H1 (cell line): ENCODE results near the gene RNPEPL1. TPM values are rescaled to one million over a fixed set of nuclear protein-coding genes. Genes with fewer than 3 reads are reported as not detected.

ENCODE experiments used
- BACH1 ChIP-seq: IDR thresholded peaks from 2 replicates; pipeline ENCODE4 v1.6.1; 2012; ENCODE audit warnings: low read length, improper control_type of control experiment
- CEBPB ChIP-seq: IDR thresholded peaks from 2 replicates; pipeline ENCODE4 v1.6.1; 2012; ENCODE audit warnings: low read depth, low read length
- CTBP2 ChIP-seq: IDR thresholded peaks from 2 replicates; pipeline ENCODE4 v1.7.0; 2011; ENCODE audit warnings: borderline replicate concordance, mild to moderate bottlenecking, moderate library complexity, mixed read lengths, low read length; ENCODE audit not compliant: insufficient read depth, insufficient read length
- EP300 ChIP-seq, 2 experiments: IDR thresholded peaks; 1 replicate in 1 of 2; 2 replicates in 1 of 2; pipeline ENCODE4 v1.6.1; 2011 to 2012; ENCODE audit warnings: low read depth in 2 of 2, low read length in 2 of 2, mild to moderate bottlenecking in 2 of 2, borderline replicate concordance in 1 of 2, inconsistent platforms in 1 of 2, moderate library complexity in 1 of 2
- EZH2 ChIP-seq: fragments of 200-600 bp; sonication (generic); IDR thresholded peaks from 2 replicates; pipeline ENCODE4 v1.7.1; 2012; ENCODE audit warnings: low read depth, mild to moderate bottlenecking, moderate library complexity, low read length, inconsistent platforms; ENCODE audit not compliant: severe bottlenecking
- FOSL1 ChIP-seq: IDR thresholded peaks from 2 replicates; pipeline ENCODE4 v1.6.1; 2011; ENCODE audit warnings: mild to moderate bottlenecking, low read depth, low read length, moderate library complexity; ENCODE audit not compliant: insufficient read depth
- HDAC6 ChIP-seq: IDR thresholded peaks from one replicate; pipeline ENCODE4 v1.7.1; 2012; ENCODE audit warnings: low read depth, mild to moderate bottlenecking, inconsistent platforms, low read length, moderate library complexity
- NRF1 ChIP-seq: IDR thresholded peaks from 2 replicates; pipeline ENCODE4 v1.6.1; 2011; ENCODE audit warnings: mild to moderate bottlenecking, low read depth, low read length, improper control_type of control experiment
- PHF8 ChIP-seq: fragments of 200-600 bp; sonication (generic); conservative IDR thresholded peaks from 2 replicates; pipeline ENCODE4 v1.7.1; 2012; ENCODE audit warnings: low read depth, mild to moderate bottlenecking, inconsistent platforms, low read length, moderate library complexity
- POLR2AphosphoS5 ChIP-seq: IDR thresholded peaks from 2 replicates; pipeline ENCODE4 v1.6.1; 2011; ENCODE audit warnings: low read depth, low read length
- RAD21 ChIP-seq, 2 experiments: IDR thresholded peaks in 1 of 2; conservative IDR thresholded peaks in 1 of 2; 2 replicates each; pipeline ENCODE4 v1.6.1; 2011; ENCODE audit warnings: low read depth in 2 of 2, low read length in 2 of 2, improper control_type of control experiment in 1 of 2, inconsistent platforms in 1 of 2, mild to moderate bottlenecking in 1 of 2, moderate library complexity in 1 of 2
- RNF2 ChIP-seq: fragments of 200-900, 300-1000 bp; sonication (generic); IDR thresholded peaks from 2 replicates; pipeline ENCODE4 v1.7.1; 2016; ENCODE audit warnings: borderline replicate concordance, low read depth, mild to moderate bottlenecking, antibody characterized with exemption, low read length; ENCODE audit not compliant: poor library complexity, severe bottlenecking; ENCODE audit errors: missing control alignments
- SAP30 ChIP-seq: fragments of 300-600 bp; sonication (generic); IDR thresholded peaks from 2 replicates; pipeline ENCODE4 v1.7.1; 2012; ENCODE audit warnings: low read length, moderate library complexity, mild to moderate bottlenecking, inconsistent platforms; ENCODE audit not compliant: insufficient read depth, insufficient replicate concordance
- SIN3A ChIP-seq, 2 experiments: IDR thresholded peaks in 1 of 2; conservative IDR thresholded peaks in 1 of 2; 2 replicates each; pipeline ENCODE4 v1.6.1; 2011 to 2012; ENCODE audit warnings: low read length in 2 of 2, improper control_type of control experiment in 1 of 2, low read depth in 1 of 2, mild to moderate bottlenecking in 1 of 2
- SIRT6 ChIP-seq: IDR thresholded peaks from one replicate; pipeline ENCODE4 v1.7.1; 2012; ENCODE audit warnings: low read length, inconsistent platforms
- SP1 ChIP-seq: IDR thresholded peaks from 2 replicates; pipeline ENCODE4 v1.6.1; 2011; ENCODE audit warnings: low read depth, low read length
- SRF ChIP-seq: IDR thresholded peaks from 2 replicates; pipeline ENCODE4 v1.6.1; 2011; ENCODE audit warnings: mild to moderate bottlenecking, low read depth, low read length, moderate library complexity
- TCF12 ChIP-seq: IDR thresholded peaks from 2 replicates; pipeline ENCODE4 v1.6.1; 2011; ENCODE audit warnings: low read depth, mild to moderate bottlenecking, low read length
- TEAD4 ChIP-seq: IDR thresholded peaks from 2 replicates; pipeline ENCODE4 v1.6.1; 2012; ENCODE audit warnings: low read depth, low read length, inconsistent platforms, mixed read lengths
- ZNF274 ChIP-seq: IDR thresholded peaks from 2 replicates; pipeline ENCODE4 v1.7.0; 2012; ENCODE audit warnings: low read length, borderline replicate concordance; ENCODE audit errors: extremely low read depth
- polyA plus RNA-seq, 7 experiments: library from polyadenylated mRNA; depleted of rRNA in 3 of 7; stranded (reverse) in 5 of 7; unstranded in 2 of 7; fragments of >200 nt in 5 of 7; fragments of 200-250 nt in 2 of 7; gene quantifications; 1 replicate in 5 of 7; 2 replicates in 1 of 7; 4 replicates in 1 of 7; pipeline versions ENCODE4 v1.2.1 to v1.2.3, GENCODE V29; 2011 to 2013; ENCODE audit warnings: missing spikeins in 2 of 7, mixed read lengths in 2 of 7
- total RNA-seq: library from RNA; stranded (reverse); fragmentation: NEBNext Ultra II Directional; extraction: Animal tissue kit (Norgen Biotek cat#: 25700); gene quantifications from 2 replicates; pipeline ENCODE4 v1.2.1, GENCODE V29; 2021
- TF ChIP-seq, protein P1 (sequence below): IDR thresholded peaks from 2 replicates; pipeline ENCODE4 v1.6.1; 2012; ENCODE audit warnings: inconsistent platforms
- TF ChIP-seq, protein P2 (sequence below): IDR thresholded peaks from 2 replicates; pipeline ENCODE4 v1.6.1; 2012; ENCODE audit warnings: inconsistent platforms

The RNPEPL1 gene
- total and polyA plus RNA-seq, 2 of the 8 experiments (the other 6 are each of a cell fraction or from before 2014, with no cell fraction given), result 9.0 to 11.3 TPM

DNA sequence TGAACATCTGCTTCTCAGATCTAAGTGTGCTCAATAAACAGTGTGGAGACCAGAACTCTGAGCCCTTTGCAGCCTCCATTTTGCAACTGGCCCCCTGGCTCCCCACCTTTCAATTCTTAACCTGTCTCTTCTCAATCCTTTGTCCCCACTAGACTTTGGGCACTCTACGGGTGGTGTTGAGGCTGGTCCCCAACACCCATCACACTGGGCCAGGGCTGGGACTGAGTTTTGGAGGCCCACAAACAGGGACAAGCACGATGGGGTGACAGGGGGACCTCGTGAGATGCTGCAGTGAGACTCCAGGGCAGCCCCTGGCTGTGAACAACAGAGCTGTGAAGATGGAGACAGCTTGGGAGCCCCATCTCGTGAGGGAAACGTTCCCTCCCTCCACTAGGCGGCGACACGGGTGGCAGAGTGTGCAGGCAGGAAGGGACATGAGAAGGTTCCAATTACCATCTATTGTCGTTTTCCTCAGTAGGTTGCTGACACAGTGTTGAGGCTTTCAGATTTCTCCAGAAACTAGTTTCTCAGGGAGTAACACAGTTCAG lies 11.7 kb upstream of the RNPEPL1 start (continued):
- 0 out of 4 replicates have a peak, but pooled peaks of 1 of the 2 experiments have one; percentile 28 for TF ChIP-seq SIN3A (conservative IDR thresholded peaks at IDR 0.05 in 1 of 2, IDR thresholded peaks at IDR 0.05 in 1 of 2; ENCODE audit: low read depth in 1 of 2, low read length in 2 of 2)
- TF ChIP-seq EZH2, result no peak
- no peak for TF ChIP-seq SIRT6
- peak; percentile 48; the same call in 1 of the 2 replicates for TF ChIP-seq BACH1
- no peak for TF ChIP-seq SAP30
- TF ChIP-seq FOSL1, result no peak
- no peak for TF ChIP-seq SRF
- TF ChIP-seq RNF2, result no peak
- no peak for TF ChIP-seq ZNF274
- no peak for TF ChIP-seq HDAC6
- no peak for TF ChIP-seq TEAD4
- TF ChIP-seq TCF12, result no peak
- TF ChIP-seq CEBPB, result no peak
- TF ChIP-seq PHF8, result no peak
- peak; percentile 34 to 51 for TF ChIP-seq RAD21 (IDR thresholded peaks at IDR 0.05 in 1 of 2, conservative IDR thresholded peaks at IDR 0.05 in 1 of 2; ENCODE audit: low read depth in 2 of 2, low read length in 2 of 2)
- no peak for TF ChIP-seq POLR2AphosphoS5
- TF ChIP-seq SP1, result no peak
- TF ChIP-seq NRF1, result no peak
- TF ChIP-seq EP300 (IDR thresholded peaks at IDR 0.05; ENCODE audit: borderline replicate concordance in 1 of 2, low read depth in 2 of 2, low read length in 2 of 2), result no peak
- TF ChIP-seq CTBP2, result no peak
- TF ChIP-seq, protein P1, sequence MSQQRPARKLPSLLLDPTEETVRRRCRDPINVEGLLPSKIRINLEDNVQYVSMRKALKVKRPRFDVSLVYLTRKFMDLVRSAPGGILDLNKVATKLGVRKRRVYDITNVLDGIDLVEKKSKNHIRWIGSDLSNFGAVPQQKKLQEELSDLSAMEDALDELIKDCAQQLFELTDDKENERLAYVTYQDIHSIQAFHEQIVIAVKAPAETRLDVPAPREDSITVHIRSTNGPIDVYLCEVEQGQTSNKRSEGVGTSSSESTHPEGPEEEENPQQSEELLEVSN, result no peak
- TF ChIP-seq, protein P2, sequence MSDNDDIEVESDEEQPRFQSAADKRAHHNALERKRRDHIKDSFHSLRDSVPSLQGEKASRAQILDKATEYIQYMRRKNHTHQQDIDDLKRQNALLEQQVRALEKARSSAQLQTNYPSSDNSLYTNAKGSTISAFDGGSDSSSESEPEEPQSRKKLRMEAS, result peak; percentile 51; the same call in 1 of the 2 replicates
